HG03039 (cell line): ENCODE measurements around the gene IRF3.

ENCODE experiments used
- ATAC-seq: cut with Tn5 transposase; IDR thresholded peaks from one replicate; pipeline ENCODE4 v1.9.1; 2021; ENCODE audit warnings: mild to moderate bottlenecking, moderate library complexity; ENCODE audit not compliant: unreplicated experiment

Gene IRF3

DNA sequence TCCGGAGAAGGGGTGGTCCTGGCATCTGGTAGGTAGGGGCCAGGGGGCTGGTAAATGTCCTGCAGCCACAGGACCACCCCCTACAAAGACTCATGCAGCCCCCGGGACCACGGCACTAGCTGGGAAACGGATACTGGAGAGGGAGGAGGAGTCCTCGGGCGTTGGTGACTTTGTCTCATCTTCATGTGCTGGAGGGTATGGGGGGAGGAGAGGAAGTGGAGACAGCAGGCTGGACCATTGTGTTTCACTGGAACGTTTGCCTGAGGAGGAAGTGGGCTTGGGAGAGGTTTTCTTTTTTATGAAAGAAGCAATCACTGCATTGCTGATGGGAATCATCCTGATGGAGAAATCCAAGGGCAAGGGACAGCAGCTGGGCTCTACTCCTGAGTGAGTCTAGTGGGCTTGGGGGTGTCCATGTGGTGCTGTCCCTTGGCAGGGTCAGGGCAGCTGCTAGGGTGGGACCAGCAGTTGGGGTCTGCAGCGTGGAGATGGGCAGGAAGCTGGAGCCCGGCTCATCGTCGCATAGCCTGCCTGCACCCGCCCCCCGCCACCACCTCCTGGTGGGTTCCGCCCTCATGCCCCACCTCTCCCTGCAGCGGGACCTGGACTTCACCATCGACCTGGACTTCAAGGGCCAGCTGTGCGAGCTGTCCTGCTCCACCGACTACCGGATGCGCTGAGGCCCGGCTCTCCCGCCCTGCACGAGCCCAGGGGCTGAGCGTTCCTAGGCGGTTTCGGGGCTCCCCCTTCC is 22.1 kb upstream of the IRF3 start:
- no peak for ATAC-seq

DNA sequence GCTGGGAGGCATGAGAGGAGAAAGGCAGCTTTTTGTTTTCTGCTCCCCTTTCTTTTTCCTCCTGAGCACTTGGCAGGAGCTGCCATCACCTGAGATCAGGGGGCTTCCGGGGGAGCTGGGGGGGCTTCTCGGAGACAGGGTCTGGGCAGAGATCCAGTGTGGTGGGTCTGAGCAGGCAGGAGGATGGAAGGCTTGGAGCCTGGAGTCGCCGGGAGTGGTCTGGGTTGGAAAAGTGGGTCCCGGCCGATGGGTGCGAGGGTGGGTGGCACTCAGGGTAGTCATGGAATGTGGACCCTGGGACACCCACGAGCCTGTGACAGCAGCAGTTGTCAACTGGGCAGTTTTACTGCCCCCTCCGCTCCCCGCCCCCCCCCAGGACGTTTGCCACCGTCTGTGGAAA is 21.5 kb upstream of the IRF3 start:
- ATAC-seq: no peak

DNA sequence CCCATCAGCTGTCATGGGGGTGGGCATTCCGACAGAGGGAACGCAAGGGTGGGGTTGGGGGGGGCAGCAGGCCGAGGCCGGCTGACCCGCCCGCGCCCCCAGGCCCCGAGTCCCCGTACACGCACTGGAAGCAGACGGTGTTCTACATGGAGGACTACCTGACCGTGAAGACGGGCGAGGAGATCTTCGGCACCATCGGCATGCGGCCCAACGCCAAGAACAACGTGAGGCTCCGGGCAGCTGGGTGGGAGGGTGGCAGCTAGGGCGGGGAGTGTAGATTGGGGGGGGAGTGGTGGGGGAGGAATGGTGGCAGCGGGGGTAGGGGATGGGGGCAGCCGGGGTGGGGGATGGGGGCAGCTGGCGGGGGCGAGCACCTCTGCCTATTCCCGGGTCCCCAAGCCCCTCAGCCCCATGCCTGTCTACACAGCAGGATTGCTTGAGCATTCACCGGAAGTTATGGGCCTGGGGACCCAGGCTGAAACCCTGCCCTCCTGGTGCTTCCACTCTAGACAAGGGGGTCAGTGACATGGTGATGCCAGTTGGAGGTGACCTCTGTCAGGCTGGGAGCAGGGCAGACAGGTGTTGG is 20.9 kb upstream of the IRF3 start:
- no peak for ATAC-seq

DNA sequence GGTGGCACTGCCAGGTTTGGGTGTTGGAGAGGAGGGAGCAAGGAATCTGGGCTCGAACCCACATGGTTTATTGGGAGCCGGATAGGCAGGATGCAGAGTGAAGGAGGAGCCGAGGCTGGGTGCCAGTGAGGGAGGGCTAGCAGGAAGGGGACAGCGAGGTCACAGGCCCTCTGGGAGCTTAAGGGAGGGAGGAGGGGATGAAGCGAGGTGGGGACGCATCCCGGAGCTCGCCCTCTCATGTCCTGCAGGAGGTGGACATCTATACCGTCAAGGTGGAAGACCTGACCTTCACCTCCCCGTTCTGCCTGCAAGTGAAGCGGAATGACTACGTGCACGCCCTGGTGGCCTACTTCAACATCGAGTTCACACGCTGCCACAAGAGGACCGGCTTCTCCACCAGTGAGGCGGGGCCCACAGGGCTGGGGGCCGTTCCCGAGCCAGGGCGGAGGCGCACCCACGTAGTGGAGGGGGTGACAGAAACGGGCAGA is 20.2 kb upstream of the IRF3 start:
- no peak for ATAC-seq

DNA sequence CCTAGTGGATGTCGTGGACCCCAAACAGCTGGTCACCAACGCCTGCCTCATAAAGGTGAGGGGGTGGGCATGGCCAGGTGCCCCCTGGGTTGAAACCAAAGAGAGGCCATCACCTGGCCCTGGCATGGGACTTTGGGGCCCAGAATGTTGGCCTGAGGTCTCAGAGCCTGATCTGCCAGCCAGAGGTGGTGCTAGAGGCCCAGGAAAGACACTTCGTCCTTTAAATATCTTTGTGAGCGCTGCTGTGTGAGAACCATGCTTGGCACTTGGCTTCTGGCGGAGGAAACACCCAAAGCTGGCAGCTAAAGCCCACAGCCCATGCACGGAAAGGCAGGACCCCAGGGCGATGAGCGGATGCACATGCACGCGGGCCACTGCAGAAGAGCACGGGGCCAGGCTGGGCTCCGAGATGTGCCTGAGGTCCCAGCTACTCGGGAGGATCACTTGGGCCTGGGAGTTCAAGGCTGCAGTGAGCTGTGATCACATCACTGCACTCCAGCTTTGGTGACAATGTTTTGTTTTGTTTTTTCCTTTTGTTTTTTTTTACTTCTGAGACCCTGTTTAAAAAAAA is 19.4 kb upstream of the IRF3 start:
- no peak for ATAC-seq

DNA sequence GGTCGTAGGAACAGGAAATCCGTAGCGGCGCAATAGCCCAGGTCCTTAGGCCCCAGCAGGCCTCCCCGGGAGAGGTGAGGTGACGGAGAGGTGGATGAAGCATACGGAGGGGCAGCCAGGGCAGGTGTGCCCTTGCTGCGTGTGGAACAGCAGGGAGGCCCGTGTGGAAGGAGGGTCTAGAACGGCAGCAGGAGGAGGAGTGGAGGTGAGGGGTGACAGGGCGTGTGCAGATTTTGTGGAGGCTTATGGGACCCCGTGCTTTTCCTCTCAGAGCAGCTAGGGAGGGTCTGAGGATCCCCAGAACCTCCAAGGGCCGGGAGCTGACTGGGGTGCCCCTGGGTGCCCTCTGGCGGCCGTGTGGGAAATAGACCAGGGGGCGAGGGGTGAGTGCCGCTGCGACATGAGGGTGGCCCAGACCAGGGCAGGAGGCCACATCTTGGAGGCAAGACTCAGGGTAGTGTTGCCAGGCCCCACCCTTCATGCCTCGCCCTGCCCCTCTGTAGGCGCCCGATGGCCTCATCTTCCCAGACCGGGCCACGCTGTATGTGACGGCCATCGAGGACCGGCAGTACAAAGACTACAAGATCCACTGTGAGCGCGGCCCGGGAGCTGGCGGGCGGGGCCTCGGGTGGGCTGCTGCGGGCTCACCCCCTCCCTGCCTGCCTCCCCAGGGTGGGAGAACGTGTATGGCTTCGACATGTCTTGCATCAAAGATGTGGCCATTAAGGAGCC is 18.8 kb upstream of the IRF3 start:
- ATAC-seq: no peak

DNA sequence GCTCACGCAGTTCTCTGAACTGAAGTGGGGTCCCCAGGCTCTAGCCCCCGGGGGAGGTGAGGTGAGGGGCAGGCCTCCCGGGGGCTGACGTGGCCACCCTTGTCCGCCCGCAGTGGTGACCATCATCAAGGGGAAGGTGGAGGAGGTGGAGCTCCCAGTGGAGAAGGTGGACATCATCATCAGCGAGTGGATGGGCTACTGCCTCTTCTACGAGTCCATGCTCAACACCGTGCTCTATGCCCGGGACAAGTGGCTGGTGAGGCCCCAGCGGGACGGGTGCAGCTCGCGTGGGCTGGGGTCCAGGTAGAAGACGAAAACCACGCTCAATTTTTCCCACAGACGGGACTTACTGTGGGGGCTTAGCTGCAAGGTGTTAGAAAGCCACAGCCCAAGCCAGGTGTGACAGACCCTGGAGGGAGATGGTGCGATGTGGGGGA is 18.2 kb upstream of the IRF3 start:
- ATAC-seq: no peak

DNA sequence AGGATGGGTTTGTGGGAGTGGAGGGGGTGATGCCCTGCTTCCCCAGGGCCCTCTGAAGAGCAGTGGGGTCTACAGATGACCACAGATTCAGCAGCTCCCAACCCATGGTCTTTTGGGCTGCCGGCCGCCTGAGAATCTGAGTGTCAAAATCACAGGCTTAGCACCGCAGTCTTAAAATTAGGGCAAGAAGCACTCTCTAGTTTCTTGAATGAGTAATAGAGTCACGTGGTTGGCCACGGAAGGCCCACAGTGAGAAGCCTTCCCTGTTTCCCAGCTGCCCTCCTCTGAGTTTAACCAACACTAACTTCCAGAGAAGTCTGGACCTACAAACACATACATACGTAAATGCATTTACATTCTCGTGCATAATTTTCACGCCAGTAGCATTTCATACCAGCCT is 16.6 kb upstream of the IRF3 start:
- ATAC-seq: no peak

DNA sequence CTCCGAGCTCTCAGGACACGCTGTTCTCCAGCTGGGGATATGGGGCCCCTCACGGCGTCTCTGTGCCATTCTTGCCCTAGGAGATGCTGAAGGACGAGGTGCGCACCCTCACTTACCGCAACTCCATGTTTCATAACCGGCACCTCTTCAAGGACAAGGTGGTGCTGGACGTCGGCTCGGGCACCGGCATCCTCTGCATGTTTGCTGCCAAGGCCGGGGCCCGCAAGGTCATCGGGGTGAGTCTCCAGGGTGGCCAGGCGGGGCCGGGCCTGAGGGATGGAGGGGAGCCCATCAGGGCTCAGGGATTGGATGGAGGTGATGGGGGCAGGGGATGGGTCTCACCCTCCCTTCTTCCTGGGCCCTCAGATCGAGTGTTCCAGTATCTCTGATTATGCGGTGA is 16.2 kb upstream of the IRF3 start:
- ATAC-seq: no peak

DNA sequence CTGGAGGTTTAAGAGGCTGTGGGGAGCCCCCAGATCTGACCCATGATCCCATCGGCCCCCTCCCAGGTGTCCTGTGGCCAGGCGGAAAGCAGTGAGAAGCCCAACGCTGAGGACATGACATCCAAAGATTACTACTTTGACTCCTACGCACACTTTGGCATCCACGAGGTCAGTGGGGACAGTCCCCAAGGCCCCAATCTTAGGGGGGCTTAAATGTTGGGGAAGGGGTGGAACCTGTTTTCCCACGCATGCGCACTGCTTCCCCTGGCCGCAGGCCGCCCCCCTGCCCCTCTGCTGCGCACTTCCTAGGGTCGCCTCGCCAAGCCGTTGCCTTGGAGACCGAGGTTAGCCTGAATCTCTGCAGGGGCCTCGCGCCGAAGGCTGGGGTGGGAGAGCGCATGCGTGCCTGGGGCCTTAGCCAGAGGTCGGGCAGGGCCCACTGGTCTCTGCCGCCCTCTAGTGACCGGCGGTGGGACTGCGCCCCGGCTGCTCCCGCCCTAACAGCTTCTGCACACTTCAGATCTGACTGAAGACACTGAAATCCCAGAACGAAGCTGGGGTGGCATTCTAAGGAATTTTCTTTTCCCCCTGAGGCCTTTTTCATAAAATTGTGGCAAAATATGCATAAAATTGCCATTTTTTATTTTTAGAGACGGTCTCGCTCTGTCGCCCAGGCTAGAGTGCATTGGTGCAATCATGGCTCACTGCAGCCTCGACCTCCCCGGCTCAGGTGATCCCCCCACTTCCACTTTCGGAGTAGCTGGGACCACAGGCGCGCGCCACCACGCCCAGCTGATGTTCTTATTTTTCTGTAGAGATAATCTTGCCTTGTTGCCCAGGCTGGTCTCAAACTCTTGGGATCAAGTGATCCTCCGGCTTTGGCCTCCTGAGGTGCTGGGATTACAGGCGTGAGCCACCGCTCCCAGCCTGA is 15.0 kb upstream of the IRF3 start:
- ATAC-seq: no peak

DNA sequence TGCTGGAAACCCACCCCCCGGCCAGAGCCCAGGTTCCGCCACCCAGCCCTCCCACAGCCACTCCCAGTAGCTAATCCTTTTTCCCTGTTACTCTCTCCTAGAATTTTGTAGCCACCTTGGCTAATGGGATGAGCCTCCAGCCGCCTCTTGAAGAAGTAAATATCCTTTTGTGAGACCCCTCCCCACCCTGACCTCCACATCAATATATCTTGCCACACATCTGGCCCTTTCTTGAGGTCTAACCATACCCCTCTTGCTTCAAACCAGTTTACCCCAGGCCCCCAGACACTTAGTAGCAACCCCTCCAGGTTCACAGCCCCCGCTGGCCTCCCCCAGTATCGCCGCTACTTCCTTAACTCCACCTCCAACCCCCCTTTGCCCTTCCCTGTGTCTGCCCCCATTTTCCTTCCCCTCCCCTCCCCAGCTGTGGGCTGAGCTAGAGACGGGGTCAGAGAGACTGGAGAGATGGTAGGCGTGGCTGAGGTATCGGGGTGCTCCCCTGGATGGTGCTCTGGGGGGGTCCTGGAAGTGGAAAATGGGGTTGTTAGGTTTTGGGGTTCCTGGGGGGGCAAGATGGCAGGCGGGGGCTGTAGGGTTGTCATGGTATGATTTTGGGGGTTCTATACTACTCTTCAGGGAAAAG is 14.2 kb upstream of the IRF3 start:
- ATAC-seq: no peak

DNA sequence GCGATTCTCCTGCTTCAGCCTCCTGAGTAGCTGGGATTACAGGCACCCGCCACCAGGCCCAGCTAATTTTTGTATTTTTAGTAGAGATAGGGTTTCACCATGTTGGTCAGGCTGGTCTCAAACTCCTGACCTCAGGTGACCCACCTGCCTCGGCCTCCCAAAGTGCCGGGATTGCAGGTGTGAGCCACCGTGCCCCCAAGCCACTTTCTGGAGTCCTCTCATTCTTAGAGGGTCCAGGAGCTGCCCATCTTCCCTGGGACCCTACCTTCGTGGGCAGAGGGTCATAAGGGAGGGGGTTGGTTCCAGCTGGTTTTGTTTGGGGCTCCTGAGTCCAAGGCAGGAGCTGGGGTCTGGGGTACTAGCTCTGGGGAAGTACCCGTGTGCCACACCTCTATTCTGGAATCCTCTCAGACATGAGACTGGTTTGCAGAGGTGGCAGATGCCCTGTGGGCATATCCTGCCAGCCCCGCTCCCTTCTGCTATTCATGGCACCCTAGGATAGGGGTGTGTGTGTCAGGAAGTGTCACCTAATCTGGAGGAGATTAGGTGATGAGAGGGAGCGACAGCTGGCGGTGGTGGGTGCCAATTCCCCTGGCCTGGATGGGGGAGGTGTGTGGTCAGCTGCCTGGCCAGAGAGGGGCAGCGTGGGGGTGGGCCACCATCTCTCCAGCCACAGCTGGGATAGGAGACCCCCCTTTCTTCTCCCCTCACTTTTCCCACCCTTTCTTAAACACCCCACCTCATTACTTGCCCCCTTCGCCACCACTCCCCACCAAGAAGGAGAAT is 13.5 kb upstream of the IRF3 start:
- ATAC-seq: no peak

DNA sequence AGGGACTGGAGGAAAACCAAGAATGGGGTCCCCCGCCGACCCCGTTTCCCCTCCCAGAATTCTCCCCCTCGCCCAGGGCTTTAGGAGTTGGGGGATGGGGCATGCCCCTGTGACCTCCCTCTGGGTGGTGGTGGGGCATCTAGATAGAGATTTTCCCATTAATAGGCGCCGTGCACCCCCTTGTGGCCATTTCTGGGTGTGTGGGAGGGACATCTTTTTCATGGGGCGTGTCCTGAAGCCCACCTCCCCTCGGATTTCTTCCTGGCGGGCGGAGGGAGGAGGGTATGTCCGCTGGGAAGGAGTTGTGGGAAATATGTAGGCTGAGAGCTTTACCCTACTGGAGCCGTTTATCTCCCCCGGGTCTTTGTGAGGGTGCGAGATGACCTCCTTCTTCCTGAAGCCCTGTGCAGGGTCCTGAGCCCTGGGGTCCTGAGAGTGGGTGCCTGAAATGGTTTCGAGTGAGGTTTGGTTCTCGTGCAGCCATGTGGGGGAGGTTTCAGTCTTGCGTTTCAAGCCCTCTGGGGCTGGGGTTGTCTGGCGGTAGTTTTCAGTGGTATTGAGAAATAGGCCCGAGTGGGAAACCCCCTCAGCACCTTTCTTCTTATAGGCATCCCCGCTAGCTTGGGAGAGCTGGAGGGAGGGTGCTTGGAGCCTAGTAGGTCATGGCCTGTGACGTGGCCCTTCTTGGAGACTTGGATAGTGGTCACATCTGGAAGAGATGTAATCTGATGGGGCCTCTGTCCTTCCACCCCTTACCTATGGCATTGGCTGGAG is 12.4 kb upstream of the IRF3 start:
- no peak for ATAC-seq

DNA sequence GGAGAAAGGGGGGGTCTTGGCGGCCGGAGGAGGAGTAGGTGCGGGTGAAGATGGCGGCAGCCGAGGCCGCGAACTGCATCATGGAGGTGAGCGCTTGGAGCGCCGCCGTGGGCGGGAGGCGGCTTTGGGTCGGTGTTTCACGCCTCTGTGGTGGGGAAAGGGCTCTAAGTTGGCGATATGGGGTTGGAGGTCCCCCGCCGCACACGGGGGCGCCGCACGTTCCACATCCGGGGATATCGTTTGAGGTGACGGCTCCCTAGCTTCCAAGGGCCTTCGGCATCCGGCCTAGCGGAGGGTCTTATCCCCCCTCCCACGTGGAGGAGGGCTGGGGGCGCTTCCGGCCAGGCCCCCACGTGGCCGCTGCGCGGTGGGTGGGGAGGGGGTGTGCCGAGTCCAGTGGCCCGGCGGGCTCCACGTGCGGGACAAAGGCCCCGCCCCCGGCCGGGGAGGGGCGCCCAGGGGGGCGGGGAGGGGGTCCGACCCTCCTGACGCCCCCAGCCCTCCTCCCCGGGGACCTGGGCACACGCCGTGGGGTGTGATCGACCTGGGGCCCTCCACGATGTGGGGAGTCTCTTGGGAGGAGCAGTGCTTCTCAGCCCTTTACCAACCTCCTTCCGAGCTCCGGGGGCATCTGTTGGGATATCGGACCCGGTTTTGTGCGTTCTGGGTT is 11.7 kb upstream of the IRF3 start, which contains the start of gene PRMT1:
PRMT1 (plus strand) TSS at position 41 of the 670 bp plus-strand sequence; CDS start at position 51, 10 bp downstream.
- no peak for ATAC-seq

DNA sequence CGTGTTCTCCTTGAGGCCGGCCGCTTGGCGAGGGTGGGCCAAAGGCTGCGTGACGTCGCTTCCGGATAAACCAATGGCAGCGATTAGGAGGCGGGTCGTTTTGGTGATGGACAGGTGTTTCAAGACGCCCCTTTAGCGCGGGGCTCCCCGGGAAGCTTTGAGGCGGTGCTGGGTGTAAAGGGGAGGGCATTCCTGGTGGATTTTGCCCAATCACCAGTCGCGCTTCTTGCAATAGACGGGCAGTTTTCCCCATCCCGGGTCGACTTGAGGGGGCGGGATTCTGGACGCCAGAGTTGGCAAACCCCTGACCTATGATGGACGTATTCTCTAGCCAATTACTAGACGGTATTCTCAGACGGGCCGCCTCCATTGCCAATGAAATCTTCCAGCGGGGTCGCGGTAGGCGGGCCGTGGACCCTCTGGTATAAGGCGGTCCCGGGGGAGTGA is 11.2 kb upstream of the IRF3 start:
- ATAC-seq: peak; percentile 62

DNA sequence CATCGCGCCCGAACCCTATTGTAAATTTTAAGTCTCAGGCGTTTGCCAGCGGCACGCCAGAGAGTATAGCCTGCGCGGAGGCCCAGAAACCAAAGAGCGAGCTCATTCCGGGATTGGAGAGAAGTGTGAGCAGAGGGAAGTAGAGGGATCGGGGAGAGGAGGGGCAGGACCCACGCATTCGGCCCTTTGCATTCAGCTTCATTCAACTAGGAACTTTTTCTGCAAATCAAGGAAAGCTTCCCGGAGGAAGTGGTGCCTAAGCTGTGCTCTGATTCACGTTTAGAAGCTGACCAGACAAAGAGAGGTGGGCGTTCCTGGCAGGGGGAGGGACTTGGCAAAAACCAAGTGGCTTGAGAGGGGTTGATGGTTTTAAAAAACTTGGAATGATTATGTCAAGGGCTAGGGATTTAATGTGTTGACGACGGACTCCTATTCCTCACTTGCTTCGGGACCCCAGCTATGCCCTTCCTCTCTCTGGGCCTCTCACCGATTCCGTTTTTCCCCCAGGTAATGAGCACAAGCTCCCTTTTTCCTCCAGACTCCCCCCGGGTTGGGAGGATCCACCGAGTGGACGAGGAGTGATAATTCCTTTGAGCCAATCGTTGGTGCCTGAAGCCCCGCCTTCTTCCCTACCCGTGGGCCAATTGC is 10.6 kb upstream of the IRF3 start:
- peak; percentile 6 for ATAC-seq
